ENCODE data around the gene SP2.

- TF ChIP-seq EZH2 (IDR thresholded peaks at IDR 0.05; ENCODE audit: low read depth, low read length, severe bottlenecking), result no peak
- no peak for TF ChIP-seq BCL11A (IDR thresholded peaks at IDR 0.05; ENCODE audit: low read depth in 2 of 2, low read length in 2 of 2)
- no peak for TF ChIP-seq CTCF (IDR thresholded peaks at IDR 0.05; ENCODE audit: control extremely low read depth in 1 of 3, insufficient read depth in 1 of 3, low read depth in 1 of 3, low read length in 3 of 3)
- no peak for TF ChIP-seq RFX5 (IDR thresholded peaks at IDR 0.05; ENCODE audit: borderline replicate concordance, low read depth, low read length)
- no peak for TF ChIP-seq ATF3 (IDR thresholded peaks at IDR 0.05; ENCODE audit: insufficient read depth, low read depth, low read length)
- TF ChIP-seq MAX (IDR thresholded peaks at IDR 0.05), result no peak
- TF ChIP-seq POLR2A (IDR thresholded peaks at IDR 0.05; ENCODE audit: control extremely low read depth in 1 of 2, low read depth in 2 of 2, low read length in 2 of 2), result no peak
- TF ChIP-seq EP300 (IDR thresholded peaks at IDR 0.05; ENCODE audit: borderline replicate concordance in 1 of 2, low read depth in 2 of 2, low read length in 2 of 2), result no peak
- TF ChIP-seq SUZ12 (IDR thresholded peaks at IDR 0.05; ENCODE audit: low read length), result no peak
These were observed 46.1 kb downstream of the SP2 start for GRCh38 chr17:47942096-47942510.
